IPS-15b (cell line): ENCODE data around the gene ADGRB2.

Experiments
- H3K27me3 ChIP-seq: one replicate; pipeline ENCODE4 v1.6.1; 2013; ENCODE audit warnings: low read length; ENCODE audit not compliant: control insufficient read depth, insufficient read depth
- H3K36me3 ChIP-seq: one replicate; pipeline ENCODE4 v1.6.1; 2013; ENCODE audit warnings: low read length; ENCODE audit not compliant: control insufficient read depth, insufficient read depth
- H3K4me1 ChIP-seq: one replicate; pipeline ENCODE4 v1.6.1; 2013; ENCODE audit warnings: mild to moderate bottlenecking, low read length; ENCODE audit not compliant: control insufficient read depth, insufficient read depth
- H3K4me3 ChIP-seq: one replicate; pipeline ENCODE4 v1.5.1; 2013; ENCODE audit warnings: low read depth, low read length
- H3K9ac ChIP-seq: one replicate; pipeline ENCODE4 v1.6.1; 2013; ENCODE audit warnings: low read depth, mild to moderate bottlenecking, low read length
- H3K9me3 ChIP-seq: one replicate; pipeline ENCODE4 v1.6.1; 2013; ENCODE audit warnings: mild to moderate bottlenecking, low read length; ENCODE audit not compliant: control insufficient read depth, insufficient read depth

ADGRB2 gene

GRCh38 chr1:31697369-31697984 lies 66.7 kb downstream of the ADGRB2 start:
- Histone ChIP-seq H3K9me3 (no peaks in the 10 kb centered on the region), H3K4me1 (no peaks in the 10 kb centered on the region), H3K36me3 (peaks cover 5% of the 10 kb centered on the region), H3K27me3 (no peaks in the 10 kb centered on the region), H3K4me3 (no peak overlapping the region), H3K9ac (no peak overlapping the region)

- H3K9me3 ChIP-seq = no peaks in the 10 kb centered on the region
- H3K27me3 ChIP-seq = no peaks in the 10 kb centered on the region
- H3K4me1 ChIP-seq = no peaks in the 10 kb centered on the region
- no peak overlapping the region for H3K4me3 ChIP-seq
- H3K9ac ChIP-seq = no peak overlapping the region
- H3K36me3 ChIP-seq = peaks cover 5% of the 10 kb centered on the region
Observed at GRCh38 chr1:31696242-31696641, 67.9 kb downstream of the ADGRB2 start.

- no peaks in the 10 kb centered on the region for H3K9me3 ChIP-seq
- no peak overlapping the region for H3K4me3 ChIP-seq
- peaks cover 5% of the 10 kb centered on the region for H3K36me3 ChIP-seq
- no peaks in the 10 kb centered on the region for H3K27me3 ChIP-seq
- H3K9ac ChIP-seq = no peak overlapping the region
- H3K4me1 ChIP-seq = no peaks in the 10 kb centered on the region
Observed at GRCh38 chr1:31695327-31695726, 68.8 kb downstream of the ADGRB2 start.

- Histone ChIP-seq H3K9me3 (no peaks in the 10 kb centered on the region), H3K27me3 (no peaks in the 10 kb centered on the region)
Observed at GRCh38 chr1:31694964-31695313, 69.2 kb downstream of the ADGRB2 start.

GRCh38 chr1:31694069-31694963 lies 69.8 kb downstream of the ADGRB2 start:
- H3K27me3 ChIP-seq = no peaks in the 10 kb centered on the region
- H3K4me3 ChIP-seq = no peak overlapping the region
- H3K4me1 ChIP-seq = no peaks in the 10 kb centered on the region
- H3K9ac ChIP-seq = no peak overlapping the region
- no peaks in the 10 kb centered on the region for H3K9me3 ChIP-seq
- H3K36me3 ChIP-seq = peaks cover 3% of the 10 kb centered on the region

More at GRCh38 chr1:31694964-31695313, 69.2 kb downstream of the ADGRB2 start:
- H3K9ac ChIP-seq = no peak overlapping the region
- no peaks in the 10 kb centered on the region for H3K4me1 ChIP-seq
- H3K4me3 ChIP-seq = no peak overlapping the region
- H3K36me3 ChIP-seq = peaks cover 3% of the 10 kb centered on the region

- no peak overlapping the region for H3K4me3 ChIP-seq
- peaks cover 3% of the 10 kb centered on the region for H3K36me3 ChIP-seq
- no peaks in the 10 kb centered on the region for H3K27me3 ChIP-seq
- no peaks in the 10 kb centered on the region for H3K4me1 ChIP-seq
- H3K9me3 ChIP-seq = no peaks in the 10 kb centered on the region
- H3K9ac ChIP-seq = no peak overlapping the region
Observed at GRCh38 chr1:31693231-31693630, 70.9 kb downstream of the ADGRB2 start.

- peaks cover 3% of the 10 kb centered on the region for H3K36me3 ChIP-seq
- H3K9ac ChIP-seq = no peak overlapping the region
- no peaks in the 10 kb centered on the region for H3K27me3 ChIP-seq
Observed at GRCh38 chr1:31691951-31692350, 72.2 kb downstream of the ADGRB2 start.

GRCh38 chr1:31691446-31691845 lies 72.7 kb downstream of the ADGRB2 start:
- Histone ChIP-seq H3K9me3 (no peaks in the 10 kb centered on the region), H3K27me3 (no peaks in the 10 kb centered on the region), H3K9ac (no peak overlapping the region), H3K4me3 (no peak overlapping the region), H3K36me3 (peaks cover 3% of the 10 kb centered on the region), H3K4me1 (no peaks in the 10 kb centered on the region)

More at GRCh38 chr1:31691951-31692350, 72.2 kb downstream of the ADGRB2 start:
- no peak overlapping the region for H3K4me3 ChIP-seq
- H3K4me1 ChIP-seq = no peaks in the 10 kb centered on the region
- no peaks in the 10 kb centered on the region for H3K9me3 ChIP-seq

GRCh38 chr1:31690921-31691320 lies 73.2 kb downstream of the ADGRB2 start:
- Histone ChIP-seq H3K4me1 (no peaks in the 10 kb centered on the region), H3K27me3 (no peaks in the 10 kb centered on the region), H3K36me3 (peaks cover 3% of the 10 kb centered on the region), H3K9me3 (no peaks in the 10 kb centered on the region), H3K9ac (no peak overlapping the region), H3K4me3 (no peak overlapping the region)

- Histone ChIP-seq H3K4me3 (no peak overlapping the region), H3K9me3 (no peaks in the 10 kb centered on the region), H3K4me1 (no peaks in the 10 kb centered on the region), H3K9ac (no peak overlapping the region), H3K36me3 (peaks cover under 1% of the 10 kb centered on the region), H3K27me3 (no peaks in the 10 kb centered on the region)
Observed at GRCh38 chr1:31689854-31690253, 74.3 kb downstream of the ADGRB2 start.

GRCh38 chr1:31689379-31689778 lies 74.8 kb downstream of the ADGRB2 start:
- Histone ChIP-seq H3K27me3 (no peaks in the 10 kb centered on the region), H3K4me1 (no peaks in the 10 kb centered on the region), H3K36me3 (no peaks in the 10 kb centered on the region), H3K4me3 (no peak overlapping the region), H3K9ac (no peak overlapping the region), H3K9me3 (no peaks in the 10 kb centered on the region)
